HCT116 (cell line): ENCODE measurements around the gene ABHD5. TPM values are rescaled to one million over a fixed set of nuclear protein-coding genes. Genes with fewer than 3 reads are reported as not detected.
"Not testable (repeated sequence)": the region's sequence is repeated elsewhere in the genome, so short reads cannot be mapped to it uniquely, and the experiment has no call there.

Experiments used
- ATAC-seq: fragments of 200-7000 bp; cut with Tn5 transposase; 2 replicates; pipeline ENCODE4 v1.9.1; 2020; ENCODE audit warnings: mild to moderate bottlenecking, moderate library complexity
- BruUV-seq: library from RNA; stranded (reverse); fragments of 400-500 nt; replicated peaks from 2 replicates; lab custom pipeline; 2021; lab: Mats Ljungman, UMichigan
- CTCF ChIA-PET: fragments of 300-600 bp; sonication (Branson Sonifier 250); formaldehyde crosslinking; loops from one replicate; lab custom pipeline; 2021; ENCODE audit warnings: antibody characterized with exemption; lab: Charles Lee
- POLR2A ChIA-PET: fragments of 300-600, 350-600 bp; sonication (Branson Sonifier 250); formaldehyde crosslinking; loops from one replicate; lab custom pipeline; 2021; ENCODE audit warnings: antibody characterized with exemption; lab: Charles Lee
- RAD21 ChIA-PET, 2 experiments: fragments of 300-600 bp; sonication (Branson Sonifier 250); formaldehyde crosslinking; loops; one replicate each; lab custom pipeline; 2023; ENCODE audit warnings: low total read pairs in 2 of 2; ENCODE audit not compliant: uncharacterized antibody in 2 of 2, unreplicated experiment in 2 of 2, low non-redundant PET in 1 of 2; lab: Charles Lee
- DNase-seq: peaks from one replicate; pipeline ENCODE4 v3.0.0-alpha.2; 2010; ENCODE audit warnings: low read depth, low spot score
- H2AFZ ChIP-seq: fragments of 200-600 bp; shearing (Covaris generic), sonication (generic); 2 replicates; pipeline ENCODE4 v1.6.1; 2017; ENCODE audit warnings: low read depth, mixed run types, mixed read lengths, antibody characterized with exemption, low read length; ENCODE audit not compliant: poor library complexity, severe bottlenecking
- H3K27ac ChIP-seq: 2 replicates; pipeline ENCODE4 v1.5.1; 2012; ENCODE audit warnings: low read depth, low read length
- H3K27me3 ChIP-seq: fragments of 200-600 bp; sonication (generic); 2 replicates; pipeline ENCODE4 v1.6.1; 2016; ENCODE audit warnings: mixed run types, low read length, mixed read lengths; ENCODE audit not compliant: insufficient read depth
- H3K36me3 ChIP-seq, 2 experiments: fragments of 200-500 bp in 1 of 2; fragments of 200-600 bp in 1 of 2; sonication (Bioruptor generic) in 1 of 2; sonication (generic) in 1 of 2; 2 replicates each; pipeline versions ENCODE4 v1.5.1 to v1.6.1; 2014 to 2016; ENCODE audit warnings: low read length in 2 of 2, inconsistent platforms in 1 of 2, mixed read lengths in 1 of 2, mixed run types in 1 of 2; ENCODE audit not compliant: insufficient read depth in 2 of 2, control insufficient read depth in 1 of 2
- H3K4me1 ChIP-seq, 2 experiments: fragments of 200-600 bp in 1 of 2; sonication (generic) in 1 of 2; 2 replicates each; pipeline versions ENCODE4 v1.5.1 to v1.6.1; 2012 to 2017; ENCODE audit warnings: low read length in 2 of 2, inconsistent platforms in 1 of 2, mild to moderate bottlenecking in 1 of 2, mixed read lengths in 1 of 2, mixed run types in 1 of 2, moderate library complexity in 1 of 2; ENCODE audit not compliant: insufficient read depth in 2 of 2, control insufficient read depth in 1 of 2
- H3K4me2 ChIP-seq: fragments of 200-600 bp; sonication (generic); 2 replicates; pipeline ENCODE4 v1.6.1; 2017; ENCODE audit warnings: mixed run types, low read length, mixed read lengths
- H3K4me3 ChIP-seq, 2 experiments: fragments of 200-600 bp in 1 of 2; sonication (generic) in 1 of 2; replicated peaks in 1 of 2; 2 replicates each; pipeline ENCODE4 v1.5.1; 2011 to 2016; ENCODE audit warnings: low read length in 2 of 2, control low read depth in 1 of 2, low read depth in 1 of 2, mild to moderate bottlenecking in 1 of 2, mixed read lengths in 1 of 2, mixed run types in 1 of 2
- H3K79me2 ChIP-seq: fragments of 200-600 bp; sonication (generic); 2 replicates; pipeline ENCODE4 v1.6.1; 2017; ENCODE audit warnings: mild to moderate bottlenecking, mixed run types, low read length, moderate library complexity, mixed read lengths; ENCODE audit not compliant: insufficient read depth
- H3K9ac ChIP-seq: fragments of 200-600 bp; sonication (generic); 2 replicates; pipeline ENCODE4 v1.6.1; 2016; ENCODE audit warnings: low read length, mixed read lengths
- H3K9me2 ChIP-seq: fragments of 200-600 bp; sonication (generic), shearing (Covaris generic); 2 replicates; pipeline ENCODE4 v1.6.1; 2017; ENCODE audit warnings: mixed run types, mild to moderate bottlenecking, moderate library complexity; ENCODE audit not compliant: insufficient read depth
- H3K9me3 ChIP-seq, 2 experiments: fragments of 200-500 bp in 1 of 2; fragments of 200-600 bp in 1 of 2; sonication (Bioruptor generic) in 1 of 2; sonication (generic) in 1 of 2; 2 replicates each; pipeline ENCODE4 v1.6.1; 2014 to 2017; ENCODE audit warnings: low read length in 2 of 2, mixed read lengths in 2 of 2, inconsistent platforms in 1 of 2, low read depth in 1 of 2, mild to moderate bottlenecking in 1 of 2, mixed run types in 1 of 2, moderate library complexity in 1 of 2; ENCODE audit not compliant: control insufficient read depth in 1 of 2, insufficient read depth in 1 of 2
- H4K20me1 ChIP-seq: fragments of 200-600 bp; sonication (generic), shearing (Covaris generic); 2 replicates; pipeline ENCODE4 v1.6.1; 2017; ENCODE audit warnings: mixed run types, mild to moderate bottlenecking, moderate library complexity; ENCODE audit not compliant: insufficient read depth
- CEBPB ChIP-seq: IDR thresholded peaks from 2 replicates; pipeline ENCODE4 v1.6.1; 2012; ENCODE audit warnings: low read depth
- EGR1 ChIP-seq: IDR thresholded peaks from 2 replicates; pipeline ENCODE4 v1.6.1; 2012; ENCODE audit warnings: low read depth
- EZH2 ChIP-seq: fragments of 200-600 bp; sonication (generic); IDR thresholded peaks from 2 replicates; pipeline ENCODE4 v1.6.1; 2017; ENCODE audit warnings: antibody characterized with exemption, mixed run types
- FOSL1 ChIP-seq: IDR thresholded peaks from 2 replicates; pipeline ENCODE4 v1.6.1; 2012; ENCODE audit warnings: low read depth
- POLR2A ChIP-seq: IDR thresholded peaks from 2 replicates; pipeline ENCODE4 v1.7.0; 2011; ENCODE audit warnings: borderline replicate concordance; ENCODE audit not compliant: insufficient read depth, insufficient read length; ENCODE audit errors: extremely low read depth
- POLR2AphosphoS5 ChIP-seq: IDR thresholded peaks from 2 replicates; pipeline ENCODE4 v1.6.1; 2011; ENCODE audit warnings: mild to moderate bottlenecking, low read depth, low read length, moderate library complexity
- RAD21 ChIP-seq: IDR thresholded peaks from 2 replicates; pipeline ENCODE4 v1.6.1; 2012; ENCODE audit warnings: low read depth, mild to moderate bottlenecking
- SIN3A ChIP-seq: IDR thresholded peaks from 2 replicates; pipeline ENCODE4 v1.6.1; 2012; ENCODE audit warnings: low read depth
- SP1 ChIP-seq: IDR thresholded peaks from 2 replicates; pipeline ENCODE4 v1.6.1; 2012; ENCODE audit warnings: low read depth
- SRF ChIP-seq: IDR thresholded peaks from 2 replicates; pipeline ENCODE4 v1.6.1; 2012; ENCODE audit warnings: low read depth
- YY1 ChIP-seq: IDR thresholded peaks from 2 replicates; pipeline ENCODE4 v1.6.1; 2011; ENCODE audit warnings: low read length, low read depth, moderate library complexity, mild to moderate bottlenecking; ENCODE audit not compliant: insufficient replicate concordance; ENCODE audit errors: extremely low read depth
- ZNF274 ChIP-seq: fragments of 200-500 bp; sonication (Bioruptor generic); IDR thresholded peaks from 2 replicates; pipeline ENCODE4 v1.6.1; 2014; ENCODE audit warnings: mild to moderate bottlenecking, low read depth, low read length, inconsistent platforms
- intact Hi-C: fragments of 100-400 bp; cut with micrococcal nuclease; formaldehyde crosslinking; loops from 2 replicates; pipeline ENCODE4 v1.10.0; 2022
- total RNA-seq: library from RNA; stranded (reverse); gene quantifications from one replicate; pipeline ENCODE4 v1.2.1, GENCODE V29; 2021; ENCODE audit not compliant: unreplicated experiment
- TF ChIP-seq, protein P1 (sequence below): IDR thresholded peaks from 2 replicates; pipeline ENCODE4 v1.6.1; 2012; ENCODE audit warnings: low read depth
- TF ChIP-seq, protein P2 (sequence below), 3 experiments: fragments of 200-600 bp in 1 of 3; sonication (generic) in 1 of 3; IDR thresholded peaks in 2 of 3; conservative IDR thresholded peaks in 1 of 3; 2 replicates each; pipeline ENCODE4 v1.5.1; 2012 to 2017; ENCODE audit warnings: low read depth in 2 of 3, low read length in 2 of 3, antibody characterized with exemption in 1 of 3, borderline replicate concordance in 1 of 3, control low read depth in 1 of 3, mild to moderate bottlenecking in 1 of 3, mixed read lengths in 1 of 3, mixed run types in 1 of 3, moderate library complexity in 1 of 3; ENCODE audit not compliant: insufficient read depth in 1 of 3

ABHD5 gene
- total RNA-seq, 1 experiment from 2014 or later = 18.5 TPM

DNA sequence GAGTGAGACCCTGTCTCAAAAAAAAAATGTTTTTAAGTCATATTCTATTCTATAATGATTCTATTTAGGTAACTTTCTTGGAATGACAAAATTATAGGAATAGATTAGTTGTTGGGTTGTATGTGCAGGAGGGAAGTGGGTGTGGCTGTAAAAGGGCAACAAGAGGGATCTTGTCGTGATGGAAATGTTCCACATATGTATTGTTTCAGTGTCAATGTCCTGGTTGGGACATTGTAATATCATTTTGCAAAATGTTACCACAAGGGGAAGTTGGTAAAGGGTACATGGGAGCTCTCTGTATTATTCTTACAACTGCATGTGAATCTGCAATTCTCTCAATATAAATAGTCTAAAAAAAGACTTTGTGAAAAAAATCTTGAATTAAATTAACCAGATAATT lies 14.3 kb upstream of the ABHD5 start:
- no peaks in the 10 kb centered on the region for H4K20me1 ChIP-seq
- RAD21 ChIA-PET = no interaction called here
- no peak overlapping the region for H3K27ac ChIP-seq
- no peak overlapping the region for H3K4me2 ChIP-seq
- no peaks in the 10 kb centered on the region for H3K79me2 ChIP-seq
- no peak for DNase-seq
- H3K4me3 ChIP-seq = no peak overlapping the region
- no peaks in the 10 kb centered on the region for H3K9me2 ChIP-seq
- H3K4me1 ChIP-seq = no peaks in the 10 kb centered on the region
- H3K9ac ChIP-seq = no peak overlapping the region
- no peak for ATAC-seq
- H3K36me3 ChIP-seq = no peaks in the 10 kb centered on the region
- CTCF ChIA-PET = no interaction called here
- no TSS peak for BruUV-seq
- intact Hi-C loops = no loop called here
- H2AFZ ChIP-seq = no peak overlapping the region
- POLR2A ChIA-PET = no interaction called here
- H3K27me3 ChIP-seq = no peaks in the 10 kb centered on the region
- no peak for TF ChIP-seq EZH2
- TF ChIP-seq SIN3A = no peak
- no peak for TF ChIP-seq SP1
- no peak for TF ChIP-seq POLR2AphosphoS5
- TF ChIP-seq CEBPB = no peak
- no peak for TF ChIP-seq RAD21
- no peak for TF ChIP-seq EGR1
- TF ChIP-seq, protein P1, sequence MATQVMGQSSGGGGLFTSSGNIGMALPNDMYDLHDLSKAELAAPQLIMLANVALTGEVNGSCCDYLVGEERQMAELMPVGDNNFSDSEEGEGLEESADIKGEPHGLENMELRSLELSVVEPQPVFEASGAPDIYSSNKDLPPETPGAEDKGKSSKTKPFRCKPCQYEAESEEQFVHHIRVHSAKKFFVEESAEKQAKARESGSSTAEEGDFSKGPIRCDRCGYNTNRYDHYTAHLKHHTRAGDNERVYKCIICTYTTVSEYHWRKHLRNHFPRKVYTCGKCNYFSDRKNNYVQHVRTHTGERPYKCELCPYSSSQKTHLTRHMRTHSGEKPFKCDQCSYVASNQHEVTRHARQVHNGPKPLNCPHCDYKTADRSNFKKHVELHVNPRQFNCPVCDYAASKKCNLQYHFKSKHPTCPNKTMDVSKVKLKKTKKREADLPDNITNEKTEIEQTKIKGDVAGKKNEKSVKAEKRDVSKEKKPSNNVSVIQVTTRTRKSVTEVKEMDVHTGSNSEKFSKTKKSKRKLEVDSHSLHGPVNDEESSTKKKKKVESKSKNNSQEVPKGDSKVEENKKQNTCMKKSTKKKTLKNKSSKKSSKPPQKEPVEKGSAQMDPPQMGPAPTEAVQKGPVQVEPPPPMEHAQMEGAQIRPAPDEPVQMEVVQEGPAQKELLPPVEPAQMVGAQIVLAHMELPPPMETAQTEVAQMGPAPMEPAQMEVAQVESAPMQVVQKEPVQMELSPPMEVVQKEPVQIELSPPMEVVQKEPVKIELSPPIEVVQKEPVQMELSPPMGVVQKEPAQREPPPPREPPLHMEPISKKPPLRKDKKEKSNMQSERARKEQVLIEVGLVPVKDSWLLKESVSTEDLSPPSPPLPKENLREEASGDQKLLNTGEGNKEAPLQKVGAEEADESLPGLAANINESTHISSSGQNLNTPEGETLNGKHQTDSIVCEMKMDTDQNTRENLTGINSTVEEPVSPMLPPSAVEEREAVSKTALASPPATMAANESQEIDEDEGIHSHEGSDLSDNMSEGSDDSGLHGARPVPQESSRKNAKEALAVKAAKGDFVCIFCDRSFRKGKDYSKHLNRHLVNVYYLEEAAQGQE = no peak
- TF ChIP-seq SRF = no peak
- no peak for TF ChIP-seq FOSL1
- TF ChIP-seq, protein P2, sequence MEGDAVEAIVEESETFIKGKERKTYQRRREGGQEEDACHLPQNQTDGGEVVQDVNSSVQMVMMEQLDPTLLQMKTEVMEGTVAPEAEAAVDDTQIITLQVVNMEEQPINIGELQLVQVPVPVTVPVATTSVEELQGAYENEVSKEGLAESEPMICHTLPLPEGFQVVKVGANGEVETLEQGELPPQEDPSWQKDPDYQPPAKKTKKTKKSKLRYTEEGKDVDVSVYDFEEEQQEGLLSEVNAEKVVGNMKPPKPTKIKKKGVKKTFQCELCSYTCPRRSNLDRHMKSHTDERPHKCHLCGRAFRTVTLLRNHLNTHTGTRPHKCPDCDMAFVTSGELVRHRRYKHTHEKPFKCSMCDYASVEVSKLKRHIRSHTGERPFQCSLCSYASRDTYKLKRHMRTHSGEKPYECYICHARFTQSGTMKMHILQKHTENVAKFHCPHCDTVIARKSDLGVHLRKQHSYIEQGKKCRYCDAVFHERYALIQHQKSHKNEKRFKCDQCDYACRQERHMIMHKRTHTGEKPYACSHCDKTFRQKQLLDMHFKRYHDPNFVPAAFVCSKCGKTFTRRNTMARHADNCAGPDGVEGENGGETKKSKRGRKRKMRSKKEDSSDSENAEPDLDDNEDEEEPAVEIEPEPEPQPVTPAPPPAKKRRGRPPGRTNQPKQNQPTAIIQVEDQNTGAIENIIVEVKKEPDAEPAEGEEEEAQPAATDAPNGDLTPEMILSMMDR (IDR thresholded peaks at IDR 0.05 in 2 of 3, conservative IDR thresholded peaks at IDR 0.05 in 1 of 3; ENCODE audit: borderline replicate concordance in 1 of 3, insufficient read depth in 1 of 3, low read depth in 2 of 3, low read length in 2 of 3) = no peak
- TF ChIP-seq ZNF274 = no peak
- TF ChIP-seq YY1 = no peak
- TF ChIP-seq POLR2A = no peak
- no peaks in the 10 kb centered on the region for H3K9me3 ChIP-seq

DNA sequence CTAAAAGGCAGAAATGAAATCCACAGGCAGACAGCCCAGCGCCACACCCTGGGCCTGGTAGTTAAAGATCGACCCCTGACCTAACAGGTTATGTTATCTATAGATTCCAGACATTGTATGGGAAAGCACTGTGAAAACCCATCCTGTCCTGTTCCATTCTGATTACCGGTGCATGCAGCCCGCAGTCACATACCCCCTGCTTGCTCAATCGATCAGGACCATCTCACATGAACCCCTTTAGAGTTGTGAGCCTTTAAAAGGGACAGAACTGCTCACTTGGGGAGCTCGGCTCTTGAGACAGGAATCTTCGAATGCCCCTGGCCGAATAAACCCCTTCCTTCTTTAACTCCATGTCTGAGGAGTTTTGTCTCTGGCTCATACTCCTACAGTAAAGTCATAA lies 12.4 kb upstream of the ABHD5 start:
- H3K4me2 ChIP-seq, H3K9me3 ChIP-seq, H3K27ac ChIP-seq, H3K4me3 ChIP-seq, DNase-seq, H3K79me2 ChIP-seq, H3K36me3 ChIP-seq, H2AFZ ChIP-seq, H4K20me1 ChIP-seq, H3K27me3 ChIP-seq, H3K9ac ChIP-seq, intact Hi-C loops, POLR2A ChIA-PET, CTCF ChIA-PET, ATAC-seq, H3K4me1 ChIP-seq, H3K9me2 ChIP-seq, RAD21 ChIA-PET, BruUV-seq: not testable (repeated sequence)
